Chondrocyte (in vitro differentiated cells): ENCODE results near the gene ADAMTS16. TPM values are rescaled to one million over a fixed set of nuclear protein-coding genes. Genes with fewer than 3 reads are reported as not detected.

Experiments used
- DNase-seq: peaks from one replicate; pipeline ENCODE4 v3.0.0; 2021; ENCODE audit warnings: mixed read lengths, low spot score
- H3K27ac Mint-ChIP-seq: one replicate; pipeline ENCODE4 v1.8.0; 2021; ENCODE audit warnings: mild to moderate bottlenecking, moderate library complexity, mixed read lengths; ENCODE audit not compliant: unreplicated experiment
- H3K27me3 Mint-ChIP-seq: 2 replicates; pipeline ENCODE4 v1.8.0; 2021; ENCODE audit warnings: low read depth, mixed read lengths
- H3K36me3 Mint-ChIP-seq: 2 replicates; pipeline ENCODE4 v1.8.0; 2021; ENCODE audit warnings: low read depth, mixed read lengths
- H3K4me1 Mint-ChIP-seq: 2 replicates; pipeline ENCODE4 v1.8.0; 2021; ENCODE audit warnings: low read depth, mild to moderate bottlenecking, mixed read lengths
- H3K4me3 Mint-ChIP-seq: one replicate; pipeline ENCODE4 v1.8.0; 2021; ENCODE audit warnings: mild to moderate bottlenecking, moderate library complexity, mixed read lengths; ENCODE audit not compliant: unreplicated experiment
- H3K9me3 Mint-ChIP-seq: 2 replicates; pipeline ENCODE4 v1.8.0; 2021; ENCODE audit warnings: low read depth, mixed read lengths
- CTCF ChIP-seq: fragments of 200-600 bp; sonication (generic); IDR thresholded peaks from 2 replicates; pipeline ENCODE4 v1.5.0; 2021; ENCODE audit warnings: antibody characterized with exemption, mild to moderate bottlenecking, moderate library complexity
- total RNA-seq: library from RNA; stranded (reverse); gene quantifications from 3 replicates; pipeline ENCODE4 v1.2.1, GENCODE V29; 2021

Gene ADAMTS16
- total RNA-seq, 1 donor from 2014 or later: 12.5 TPM

GRCh38 chr5:5209510-5210286 lies 69.6 kb downstream of the ADAMTS16 start:
- Mint-ChIP-seq H3K27me3 (no peaks in the 10 kb centered on the region), H3K9me3 (no peaks in the 10 kb centered on the region), H3K4me1 (peaks cover 9% of the 10 kb centered on the region), H3K4me3 (no peak overlapping the region), H3K36me3 (no peaks in the 10 kb centered on the region), H3K27ac (peak overlapping the region; percentile 6)
- no peak for TF ChIP-seq CTCF
- no peak for DNase-seq

- Mint-ChIP-seq H3K4me3 (no peak overlapping the region), H3K27me3 (no peaks in the 10 kb centered on the region), H3K9me3 (peaks cover 3% of the 10 kb centered on the region), H3K27ac (no peak overlapping the region), H3K4me1 (peaks cover 22% of the 10 kb centered on the region), H3K36me3 (no peaks in the 10 kb centered on the region)
- DNase-seq: no peak
- no peak for TF ChIP-seq CTCF
Measured at GRCh38 chr5:5217371-5217770, 77.2 kb downstream of the ADAMTS16 start.

- H3K4me1 Mint-ChIP-seq: peaks cover 22% of the 10 kb centered on the region
- H3K27ac Mint-ChIP-seq: no peak overlapping the region
- no peak overlapping the region for H3K4me3 Mint-ChIP-seq
- peaks cover 3% of the 10 kb centered on the region for H3K9me3 Mint-ChIP-seq
- H3K36me3 Mint-ChIP-seq: no peaks in the 10 kb centered on the region
- no peak for DNase-seq
- no peaks in the 10 kb centered on the region for H3K27me3 Mint-ChIP-seq
- TF ChIP-seq CTCF: no peak
Measured at GRCh38 chr5:5218396-5218795, 78.3 kb downstream of the ADAMTS16 start.

- Mint-ChIP-seq H3K27me3 (no peaks in the 10 kb centered on the region), H3K9me3 (peaks cover 3% of the 10 kb centered on the region), H3K27ac (no peak overlapping the region), H3K4me1 (peaks cover 22% of the 10 kb centered on the region), H3K4me3 (no peak overlapping the region), H3K36me3 (no peaks in the 10 kb centered on the region)
- DNase-seq: no peak
- no peak for TF ChIP-seq CTCF
Measured at GRCh38 chr5:5219541-5219940, 79.4 kb downstream of the ADAMTS16 start.

- H3K4me1 Mint-ChIP-seq: peaks cover 29% of the 10 kb centered on the region
- no peak for DNase-seq
Measured at GRCh38 chr5:5220901-5221631, 80.9 kb downstream of the ADAMTS16 start.

More at GRCh38 chr5:5220901-5221631, 80.9 kb downstream of the ADAMTS16 start:
- no peak overlapping the region for H3K4me3 Mint-ChIP-seq
- H3K9me3 Mint-ChIP-seq: peaks cover 3% of the 10 kb centered on the region
- peak overlapping the region; percentile 82 for H3K27ac Mint-ChIP-seq
- no peak for TF ChIP-seq CTCF
- no peaks in the 10 kb centered on the region for H3K27me3 Mint-ChIP-seq
- H3K36me3 Mint-ChIP-seq: peaks cover 3% of the 10 kb centered on the region
